ENCODE results near the gene SLC26A9.

Gene SLC26A9

DNA sequence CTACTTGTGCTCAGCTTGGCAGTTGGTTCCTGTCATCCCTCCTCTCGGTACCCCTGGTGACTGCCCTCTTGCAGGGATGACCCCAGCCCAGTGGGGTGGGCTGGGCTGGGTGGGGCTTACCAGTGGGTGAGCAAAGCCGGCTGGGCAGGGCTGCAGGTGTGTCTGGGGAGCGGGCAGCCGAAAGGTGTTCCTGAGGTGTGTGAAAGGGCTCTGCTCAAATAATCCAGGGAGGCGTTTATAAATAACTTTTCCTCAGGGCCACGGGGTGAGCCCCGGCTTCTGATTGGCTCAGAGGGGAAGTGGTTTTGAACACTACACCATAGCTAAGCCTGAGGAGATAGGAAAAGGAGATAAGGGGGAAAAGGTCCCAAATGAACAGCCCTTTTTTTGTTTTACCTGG, at the start of gene SLC26A9:
Gene SLC26A9, minus strand, starts transcription at position 212 of the 400 bp plus-strand sequence. CDS start 7,636 bp downstream, outside the sequence.
- no peak for DNase-seq

DNA sequence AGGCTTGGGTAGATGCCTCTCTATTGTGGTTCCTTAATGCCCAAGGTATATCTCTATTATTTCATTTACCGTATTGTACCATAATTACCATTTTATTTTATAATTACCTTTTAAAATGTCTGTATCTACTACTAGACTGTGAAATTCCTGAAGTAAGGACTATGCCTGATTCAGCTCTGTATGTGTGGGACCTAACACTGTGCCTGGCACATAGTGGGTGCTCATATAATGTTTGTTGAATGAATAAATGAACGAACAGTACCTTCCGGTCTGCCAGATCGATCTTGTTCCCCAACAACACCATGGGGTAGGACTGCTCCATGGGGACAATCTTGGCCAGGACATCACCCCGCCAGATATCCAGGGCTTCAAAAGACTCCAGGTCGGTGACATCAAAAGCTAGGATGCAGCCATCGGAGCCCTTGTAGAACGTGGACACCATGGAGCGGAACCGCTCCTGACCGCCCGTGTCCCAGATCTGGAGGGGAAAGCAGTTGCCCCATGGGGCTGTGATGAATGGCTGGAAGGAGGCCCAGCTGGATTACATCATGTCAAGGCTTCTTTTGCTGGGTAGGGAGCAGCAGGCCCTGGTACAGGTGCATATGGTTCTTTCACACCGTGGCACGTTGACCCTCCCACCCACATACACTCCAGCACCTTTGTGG, 49.1 kb upstream of the SLC26A9 start:
- no peak for DNase-seq

- DNase-seq, result no peak
Observed at GRCh38 chr1:205991237-205991636, 48.0 kb upstream of the SLC26A9 start.

GRCh38 chr1:205990226-205990625, 47.0 kb upstream of the SLC26A9 start:
- no peak for DNase-seq

- no peak for DNase-seq
Observed at GRCh38 chr1:205989786-205990185, 46.5 kb upstream of the SLC26A9 start.

DNA sequence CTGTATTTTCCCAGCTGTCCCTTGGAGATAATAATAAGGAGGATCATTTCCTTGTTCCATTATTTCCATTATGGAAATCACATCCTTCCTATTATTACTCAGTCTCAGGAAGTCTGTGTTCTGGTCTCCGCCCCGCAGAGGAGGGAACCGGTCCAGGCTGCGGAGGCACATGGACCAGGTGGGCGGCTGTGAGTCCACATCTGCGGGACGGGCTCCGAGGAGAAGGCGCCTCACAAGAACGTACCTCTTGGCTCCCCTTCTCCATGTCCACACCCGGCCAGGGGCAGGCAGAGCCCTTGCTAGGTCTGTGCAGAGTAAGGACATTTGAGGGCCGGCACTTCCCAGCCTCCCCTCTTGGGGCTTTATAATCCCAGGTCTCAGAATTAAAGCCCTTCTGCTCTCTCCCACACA, 45.3 kb upstream of the SLC26A9 start:
- DNase-seq, result no peak

- no peak for DNase-seq
Observed at GRCh38 chr1:205986861-205987260, 43.6 kb upstream of the SLC26A9 start.

DNA sequence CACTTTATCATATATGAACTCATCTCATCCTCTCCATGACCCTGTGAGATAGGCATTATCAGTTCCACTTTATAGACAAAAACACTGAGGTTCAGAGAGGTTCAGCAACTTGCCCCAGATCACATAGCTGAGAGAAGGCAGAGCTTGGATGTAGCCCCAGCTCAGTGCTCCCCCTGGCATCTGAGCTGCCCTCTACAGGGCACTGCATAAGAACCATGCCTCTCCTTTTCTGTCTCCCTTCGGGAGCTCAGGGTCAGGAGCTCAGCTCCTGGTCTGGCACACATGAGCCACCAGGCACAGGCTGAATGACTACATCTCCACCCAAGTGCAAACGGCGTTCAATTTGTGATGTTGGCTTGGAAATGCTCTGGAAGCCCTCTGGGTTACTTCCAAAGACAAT, 43.0 kb upstream of the SLC26A9 start:
- no peak for DNase-seq

DNA sequence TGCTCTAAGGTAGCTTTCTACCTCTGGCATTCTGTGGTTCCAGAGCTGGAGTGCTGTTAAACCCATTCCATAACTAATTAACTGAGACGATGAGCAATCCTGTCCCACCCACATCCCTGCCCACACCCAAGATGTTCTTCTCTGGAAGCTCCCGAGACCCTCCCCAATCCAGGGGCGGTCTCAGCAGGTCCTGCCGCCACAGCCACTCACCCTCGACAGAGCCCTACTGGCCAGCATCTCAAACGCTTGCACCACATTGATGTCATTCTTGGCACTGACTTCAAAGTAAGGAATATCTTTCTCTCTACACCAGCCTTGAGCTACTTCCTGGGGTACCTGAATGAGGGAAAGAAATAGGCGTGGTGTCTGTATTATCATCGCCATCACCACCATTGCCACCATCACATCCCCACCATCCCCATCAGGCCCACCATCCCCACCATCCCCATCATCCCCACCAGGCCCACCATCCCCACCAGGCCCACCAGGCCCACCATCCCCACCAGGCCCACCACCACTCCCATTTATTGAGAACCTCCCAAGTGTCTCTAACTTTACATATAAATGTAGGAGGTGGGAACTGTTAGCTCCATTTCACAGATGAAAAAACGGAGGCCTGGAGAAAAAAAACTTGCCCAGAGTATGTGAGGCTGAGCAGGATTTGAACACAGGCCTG, 42.2 kb upstream of the SLC26A9 start:
- no peak for DNase-seq

GRCh38 chr1:205983925-205984725, 40.9 kb upstream of the SLC26A9 start:
- DNase-seq, result no peak

GRCh38 chr1:205981257-205981656, 38.0 kb upstream of the SLC26A9 start:
- DNase-seq, result no peak

DNA sequence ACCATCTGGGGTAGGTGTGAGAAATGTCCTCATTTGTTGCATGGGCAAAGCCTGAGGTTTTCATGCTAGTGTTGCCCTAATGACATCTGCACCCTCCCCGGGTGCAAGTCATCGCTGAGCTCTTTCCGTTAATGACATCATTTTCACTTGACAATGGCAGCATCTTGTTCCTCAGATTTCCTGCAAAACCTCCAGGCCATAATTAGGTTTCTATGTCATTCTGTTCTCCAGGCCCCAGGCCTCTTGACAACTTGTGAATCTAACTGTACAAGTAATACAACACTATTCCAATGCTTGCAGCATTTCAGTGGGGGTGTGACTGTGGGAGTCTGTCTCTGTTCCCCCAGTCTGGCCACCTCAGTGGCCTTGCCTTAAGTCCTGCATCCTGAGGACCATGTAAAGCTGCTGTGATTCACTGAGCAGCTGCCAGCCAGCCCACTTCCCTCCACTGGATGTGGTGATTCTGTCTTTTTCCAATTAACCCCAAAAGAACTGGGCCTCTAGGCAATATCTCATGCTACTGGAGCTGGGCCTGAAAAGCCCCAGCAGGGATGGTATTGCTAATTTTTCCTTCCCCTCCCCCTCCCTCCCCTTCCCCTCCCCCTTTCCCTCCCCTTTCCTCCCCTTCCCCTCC, 37.1 kb upstream of the SLC26A9 start:
- DNase-seq, result no peak

- no peak for DNase-seq
Observed at GRCh38 chr1:205979301-205979700, 36.0 kb upstream of the SLC26A9 start.

GRCh38 chr1:205978676-205979075, 35.4 kb upstream of the SLC26A9 start:
- DNase-seq, result no peak

DNA sequence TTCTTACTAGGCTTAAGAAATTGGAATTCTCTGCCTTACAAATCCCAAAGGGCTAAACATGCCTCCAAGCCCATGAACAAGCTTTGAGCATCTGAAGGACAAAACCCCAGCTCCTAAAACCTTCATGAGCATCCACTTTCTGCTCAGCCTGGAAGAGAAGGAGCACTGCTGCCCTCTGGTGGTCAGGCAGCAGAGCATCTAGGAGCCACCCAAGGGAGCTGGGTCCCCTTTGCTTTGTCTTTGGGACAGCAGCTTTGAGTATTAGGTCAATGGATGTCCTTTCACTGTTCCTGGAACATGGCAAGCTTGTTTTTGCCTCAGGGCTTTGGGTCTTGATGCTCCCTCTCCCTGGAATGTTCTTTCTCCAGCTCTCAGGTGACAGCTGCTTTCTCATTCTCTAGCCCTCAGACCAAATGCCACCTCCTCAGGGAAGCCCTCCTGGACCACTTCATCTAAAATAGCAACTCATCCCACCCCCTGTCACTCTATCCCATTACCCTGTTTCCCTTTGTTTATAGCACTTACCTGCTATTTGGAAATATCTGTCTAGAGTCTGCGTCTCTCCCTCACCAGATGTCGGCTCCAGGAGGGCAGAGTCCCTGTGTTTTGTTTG, 34.3 kb upstream of the SLC26A9 start:
- peak; percentile 54 for DNase-seq

- no peak for DNase-seq
Observed at GRCh38 chr1:205976708-205977401, 33.6 kb upstream of the SLC26A9 start.

DNA sequence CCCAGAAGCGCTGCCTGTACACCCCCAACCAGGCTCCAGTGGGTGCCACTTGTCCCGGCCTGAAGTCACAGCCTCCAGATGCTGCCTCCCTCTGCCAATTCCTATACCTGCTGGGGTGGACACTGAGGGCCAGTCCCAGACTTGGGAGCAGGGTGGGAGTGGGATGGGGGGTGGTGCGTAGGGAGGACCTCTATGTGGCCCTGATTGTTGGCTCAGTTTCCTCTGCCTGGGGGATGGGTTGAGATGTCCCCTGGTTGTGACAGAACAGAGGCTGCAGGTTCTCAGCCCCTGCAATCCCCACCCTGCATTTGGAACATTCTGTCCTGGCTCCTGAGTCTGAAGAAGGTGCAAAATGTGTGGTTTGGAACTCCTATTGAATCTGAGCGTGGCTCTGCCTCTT, 32.8 kb upstream of the SLC26A9 start:
- no peak for DNase-seq

GRCh38 chr1:205975387-205975998, 32.2 kb upstream of the SLC26A9 start:
- DNase-seq, result no peak

DNA sequence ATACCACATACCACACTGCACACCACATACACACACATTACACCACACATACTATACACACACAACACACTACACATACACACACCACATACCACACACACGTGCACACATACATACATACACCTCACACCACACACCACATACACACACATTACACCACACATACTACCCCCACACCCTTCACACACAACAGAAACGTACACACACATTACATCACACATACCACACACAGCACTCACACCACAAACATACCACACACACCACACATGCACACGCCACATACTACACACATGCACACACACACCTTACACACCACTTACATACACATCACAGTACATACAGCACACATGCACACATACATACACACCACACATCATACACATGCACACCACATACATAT, 31.5 kb upstream of the SLC26A9 start:
- no peak for DNase-seq

- DNase-seq, result no peak
Observed at GRCh38 chr1:205973377-205974232, 30.3 kb upstream of the SLC26A9 start.

Measured in NK-92 treated with Interleukin-12 subunit alpha and Interleukin-12 subunit beta, amount 100 ng/mL, for 24 hours (cell line).